ENCODE results near the gene TOLLIP. TPM values are rescaled to one million over a fixed set of nuclear protein-coding genes. Genes with fewer than 3 reads are reported as not detected.

The TOLLIP gene
- total and polyA plus RNA-seq, 2 of the 8 experiments (the other 6 are each of a cell fraction or from before 2014, with no cell fraction given): 23.7 to 34.7 TPM

GRCh38 chr11:1239596-1240205 lies 69.7 kb downstream of the TOLLIP start:
- no peak overlapping the region for H3K18ac ChIP-seq (ENCODE audit: extremely low read depth, low read length)
- no peak overlapping the region for H2AK5ac ChIP-seq (ENCODE audit: low read depth, low read length)
- H4K8ac ChIP-seq (ENCODE audit: extremely low read depth, insufficient read depth, low read length): no peak overlapping the region
- no peaks in the 10 kb centered on the region for H3K36me3 ChIP-seq (ENCODE audit: control insufficient read depth in 2 of 4, insufficient read depth in 4 of 4, low read length in 3 of 4)
- H2BK20ac ChIP-seq (ENCODE audit: low read length): no peak overlapping the region
- no peaks in the 10 kb centered on the region for H3K79me2 ChIP-seq (ENCODE audit: control insufficient read depth in 1 of 2, insufficient read depth in 2 of 2, low read length in 2 of 2)
- no peak overlapping the region for H3K4me3 ChIP-seq (ENCODE audit: extremely low read depth in 1 of 4, insufficient read depth in 2 of 4, low read depth in 3 of 4, low read length in 4 of 4)
- POLR2A ChIA-PET (ENCODE audit: partially characterized antibody): no interaction called here
- H2BK120ac ChIP-seq (replicated peaks; ENCODE audit: low read depth, low read length): no peak overlapping the region
- WGBS, 2 experiments (ENCODE audit: extremely low coverage in 1 of 2, insufficient coverage in 1 of 2, insufficient read length in 1 of 2, insufficient replicate concordance in 2 of 2, low coverage in 1 of 2, low lambda C conversion rate in 2 of 2, missing lambda C conversion rate in 1 of 2): 94% methylated on average over 12 of the region's 23 CpGs; no CpG with 5 or more reads in 1 of the 2 experiments
- no peak for DNase-seq (ENCODE audit: low read depth in 1 of 2, low spot score in 2 of 2)
- no peak overlapping the region for H2AFZ ChIP-seq (ENCODE audit: low read length)
- no peak overlapping the region for H3K14ac ChIP-seq (ENCODE audit: insufficient read length)
- no peak overlapping the region for H2BK5ac ChIP-seq (ENCODE audit: low read depth, low read length)
- H3K9ac ChIP-seq (replicated peaks in 1 of 4; ENCODE audit: extremely low read depth in 1 of 4, low read depth in 3 of 4, low read length in 3 of 4): no peak overlapping the region
- peaks cover 0 to 1% of the 10 kb centered on the region in 2 experiments for H4K20me1 ChIP-seq (replicated peaks in 1 of 2; ENCODE audit: control insufficient read depth in 1 of 2, insufficient read depth in 2 of 2, low read length in 2 of 2)
- H3K23me2 ChIP-seq (ENCODE audit: low read depth, low read length): no peaks in the 10 kb centered on the region
- no peak overlapping the region for H3K4ac ChIP-seq (replicated peaks; ENCODE audit: insufficient read length, low read depth, low read length)
- no peak overlapping the region for H3K56ac ChIP-seq (replicated peaks; ENCODE audit: insufficient read length, low read depth, low read length)
- H3K9me3 ChIP-seq (ENCODE audit: insufficient read depth in 2 of 2, low read depth in 1 of 2, low read length in 1 of 2): peaks cover 3 to 38% of the 10 kb centered on the region in 2 experiments; a peak in 2 of 4 replicates
- no peaks in the 10 kb centered on the region for H3K27me3 ChIP-seq (replicated peaks in 1 of 4; ENCODE audit: control insufficient read depth in 3 of 4, extremely low read depth in 1 of 4, insufficient read depth in 3 of 4, low read length in 3 of 4)
- no peak for FAIRE-seq
- H4K5ac ChIP-seq (ENCODE audit: insufficient read length, low read depth, low read length): no peak overlapping the region
- H3K4me1 ChIP-seq (replicated peaks in 1 of 4; ENCODE audit: control insufficient read depth in 3 of 4, insufficient read depth in 4 of 4, low read length in 3 of 4): no peaks in the 10 kb centered on the region
- H3K79me1 ChIP-seq (ENCODE audit: low read depth, low read length): no peaks in the 10 kb centered on the region
- no peak overlapping the region for H3K4me2 ChIP-seq (ENCODE audit: insufficient read depth in 1 of 2, low read depth in 2 of 2, low read length in 2 of 2)
- no peak overlapping the region for H2BK15ac ChIP-seq (ENCODE audit: low read length)
- CTCF ChIA-PET (ENCODE audit: partially characterized antibody): interaction anchor here (1.5 kb wide), 1 partner anchor 13 kb away, joined by 3 read pairs; no protein-coding TSS in a partner anchor
- no peak overlapping the region for H4K91ac ChIP-seq (replicated peaks; ENCODE audit: insufficient read length, low read length)
- H3K27ac ChIP-seq (ENCODE audit: low read depth, low read length): no peak overlapping the region
- no peak overlapping the region for H3K23ac ChIP-seq (ENCODE audit: insufficient read length)
- no peak overlapping the region for H2BK12ac ChIP-seq (ENCODE audit: low read depth, low read length)
- TF ChIP-seq CREB1 (IDR thresholded peaks at IDR 0.05) (no peak), SP4 (IDR thresholded peaks at IDR 0.05; ENCODE audit: low read length) (no peak), CTCF (IDR thresholded peaks at IDR 0.05; ENCODE audit: control extremely low read depth in 1 of 3, insufficient read depth in 1 of 3, low read depth in 1 of 3, low read length in 3 of 3) (no peak), SIRT6 (IDR thresholded peaks at IDR 0.05; ENCODE audit: low read length) (no peak), SUZ12 (IDR thresholded peaks at IDR 0.05; ENCODE audit: low read length) (no peak), JUN (IDR thresholded peaks at IDR 0.05; ENCODE audit: low read depth, low read length) (no peak), ASH2L (IDR thresholded peaks at IDR 0.05; ENCODE audit: low read length) (no peak), E2F6 (IDR thresholded peaks at IDR 0.05) (no peak), KDM1A (IDR thresholded peaks at IDR 0.05; ENCODE audit: borderline replicate concordance, low read length) (no peak), SP1 (IDR thresholded peaks at IDR 0.05; ENCODE audit: low read depth, low read length) (no peak)
